ENCODE data around the gene THRAP3. TPM values are rescaled to one million over a fixed set of nuclear protein-coding genes. Genes with fewer than 3 reads are reported as not detected.

The THRAP3 gene
- total RNA-seq, 1 experiment from 2014 or later: 97.5 TPM

DNA sequence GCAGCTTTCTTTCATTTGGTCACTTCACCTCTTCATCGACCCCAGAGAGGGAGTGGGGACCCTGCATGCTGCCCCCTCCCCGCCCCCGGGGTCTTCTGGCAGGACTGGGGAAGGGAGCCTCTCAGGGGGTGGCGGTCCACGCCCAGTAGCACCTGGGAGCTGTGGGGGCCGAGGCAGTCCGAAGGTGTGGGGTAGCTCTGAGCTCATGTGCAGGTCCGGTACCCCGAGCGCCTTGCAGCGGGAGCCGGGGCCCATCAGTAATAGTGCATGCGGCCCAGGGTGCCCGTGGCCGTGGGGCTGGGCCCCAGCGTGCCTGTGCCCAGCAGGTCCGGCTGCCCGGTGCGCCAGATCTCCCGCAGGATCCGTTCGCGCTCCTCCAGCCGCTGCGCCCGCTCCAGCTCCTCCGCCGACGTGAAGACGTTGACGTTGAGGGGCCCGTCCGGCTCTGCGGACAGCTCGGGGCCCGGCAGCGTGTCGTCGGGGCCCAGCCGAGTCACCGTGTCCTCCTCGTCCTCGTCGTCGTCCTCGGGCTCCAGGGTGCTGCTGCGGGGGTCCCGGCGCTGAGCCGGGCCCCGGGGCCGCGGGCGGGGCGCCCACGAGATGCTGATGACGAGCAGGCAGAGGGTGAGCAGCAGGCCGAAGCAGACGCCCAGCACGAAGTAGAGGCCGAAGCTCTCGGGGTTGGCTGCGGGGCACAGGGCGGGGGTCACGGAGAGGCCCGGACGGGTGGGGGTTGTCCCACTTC lies 98.0 kb downstream of the THRAP3 start:
- CTCF ChIA-PET: no interaction called here
- no peak for DNase-seq
- intact Hi-C loops (cut with micrococcal nuclease; ENCODE audit: unreplicated experiment): no loop called here
- Mint-ChIP-seq H3K9me3 (ENCODE audit: low read depth, unreplicated experiment) (no peaks in the 10 kb centered on the region), H3K27ac (ENCODE audit: unreplicated experiment) (peak overlapping the region; percentile 42), H3K36me3 (ENCODE audit: insufficient read depth, unreplicated experiment) (peaks cover 51% of the 10 kb centered on the region), H3K4me1 (ENCODE audit: low read depth, unreplicated experiment) (peaks cover 14% of the 10 kb centered on the region), H3K27me3 (ENCODE audit: unreplicated experiment) (no peaks in the 10 kb centered on the region), H3K4me3 (ENCODE audit: low read depth, unreplicated experiment) (peak overlapping the region; percentile 76)
- TF ChIP-seq, protein P1, sequence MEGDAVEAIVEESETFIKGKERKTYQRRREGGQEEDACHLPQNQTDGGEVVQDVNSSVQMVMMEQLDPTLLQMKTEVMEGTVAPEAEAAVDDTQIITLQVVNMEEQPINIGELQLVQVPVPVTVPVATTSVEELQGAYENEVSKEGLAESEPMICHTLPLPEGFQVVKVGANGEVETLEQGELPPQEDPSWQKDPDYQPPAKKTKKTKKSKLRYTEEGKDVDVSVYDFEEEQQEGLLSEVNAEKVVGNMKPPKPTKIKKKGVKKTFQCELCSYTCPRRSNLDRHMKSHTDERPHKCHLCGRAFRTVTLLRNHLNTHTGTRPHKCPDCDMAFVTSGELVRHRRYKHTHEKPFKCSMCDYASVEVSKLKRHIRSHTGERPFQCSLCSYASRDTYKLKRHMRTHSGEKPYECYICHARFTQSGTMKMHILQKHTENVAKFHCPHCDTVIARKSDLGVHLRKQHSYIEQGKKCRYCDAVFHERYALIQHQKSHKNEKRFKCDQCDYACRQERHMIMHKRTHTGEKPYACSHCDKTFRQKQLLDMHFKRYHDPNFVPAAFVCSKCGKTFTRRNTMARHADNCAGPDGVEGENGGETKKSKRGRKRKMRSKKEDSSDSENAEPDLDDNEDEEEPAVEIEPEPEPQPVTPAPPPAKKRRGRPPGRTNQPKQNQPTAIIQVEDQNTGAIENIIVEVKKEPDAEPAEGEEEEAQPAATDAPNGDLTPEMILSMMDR (IDR thresholded peaks at IDR 0.05; ENCODE audit: unreplicated experiment): no peak
- no TSS peak for BruUV-seq (replicated peaks)

DNA sequence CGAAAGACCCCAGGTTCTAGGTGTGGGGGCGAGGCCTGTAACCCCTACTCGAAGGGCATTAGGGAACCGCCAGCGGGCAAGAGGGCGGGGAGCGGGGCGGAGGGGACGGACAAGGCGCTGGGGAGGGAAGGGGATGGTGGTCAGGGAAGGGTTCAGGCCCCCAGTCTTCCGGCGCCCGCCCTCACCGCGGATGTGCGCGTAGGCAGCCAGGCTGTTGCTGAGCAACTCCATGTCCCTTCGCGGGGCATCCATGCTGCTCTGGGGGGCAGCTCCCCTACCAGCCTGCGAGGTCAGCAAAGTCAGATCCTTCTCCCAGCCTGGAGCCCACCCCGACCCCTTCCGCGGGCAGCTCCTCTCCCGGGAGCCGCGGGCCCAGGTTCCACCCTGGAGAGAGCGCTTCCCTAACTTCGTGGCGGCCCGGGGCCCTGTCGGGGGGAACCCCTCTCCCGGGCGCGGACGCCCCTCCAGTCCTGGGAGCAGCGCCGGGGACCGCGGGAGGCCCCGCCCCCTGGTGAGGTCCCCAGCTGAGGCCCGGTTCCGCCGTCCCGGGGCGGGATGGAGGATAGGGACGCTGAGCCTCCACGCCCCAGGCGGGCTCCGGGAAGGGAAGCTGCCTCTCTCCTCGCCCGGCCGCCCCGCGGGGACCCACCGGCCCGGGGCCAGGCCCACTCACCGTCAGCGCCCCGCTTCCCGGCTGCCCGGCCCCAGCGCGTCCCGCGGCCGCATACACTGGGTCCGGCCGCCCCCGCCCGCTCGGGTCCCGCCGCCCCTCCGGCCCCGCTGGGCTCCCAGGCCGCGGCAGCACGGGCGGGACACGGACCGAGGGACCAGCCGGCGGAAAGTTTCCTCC lies 98.8 kb downstream of the THRAP3 start:
- Mint-ChIP-seq H3K36me3 (ENCODE audit: insufficient read depth, unreplicated experiment) (peaks cover 51% of the 10 kb centered on the region), H3K27me3 (ENCODE audit: unreplicated experiment) (no peaks in the 10 kb centered on the region), H3K27ac (ENCODE audit: unreplicated experiment) (no peak overlapping the region), H3K4me1 (ENCODE audit: low read depth, unreplicated experiment) (peaks cover 14% of the 10 kb centered on the region), H3K4me3 (ENCODE audit: low read depth, unreplicated experiment) (peak overlapping the region; percentile 76), H3K9me3 (ENCODE audit: low read depth, unreplicated experiment) (no peaks in the 10 kb centered on the region)
- DNase-seq: peak; percentile 29
- intact Hi-C loops (cut with micrococcal nuclease; ENCODE audit: unreplicated experiment): no loop called here
- CTCF ChIA-PET: interaction anchor here (1.6 kb wide), 3 partner anchors 20 to 46 kb away, joined by 6 to 12 read pairs (median 8); no protein-coding TSS in a partner anchor
- TF ChIP-seq, protein P1 (IDR thresholded peaks at IDR 0.05; ENCODE audit: unreplicated experiment): no peak
- BruUV-seq (replicated peaks): no TSS peak

- CTCF ChIA-PET: interaction anchor here (0.8 to 1.6 kb wide), 4 partner anchors 19 to 63 kb away, joined by 3 to 12 read pairs (median 7); no protein-coding TSS in a partner anchor
- intact Hi-C loops (cut with micrococcal nuclease; ENCODE audit: unreplicated experiment): no loop called here
- H3K27ac Mint-ChIP-seq (ENCODE audit: unreplicated experiment): peak within 1 kb of the TSS; percentile 68
- DNase-seq: peak; percentile 73
- peaks cover 51% of the 10 kb centered on the region for H3K36me3 Mint-ChIP-seq (ENCODE audit: insufficient read depth, unreplicated experiment)
- no peaks in the 10 kb centered on the region for H3K27me3 Mint-ChIP-seq (ENCODE audit: unreplicated experiment)
- BruUV-seq (replicated peaks): no TSS peak
- peak within 1 kb of the TSS; percentile 76 for H3K4me3 Mint-ChIP-seq (ENCODE audit: low read depth, unreplicated experiment)
- H3K4me1 Mint-ChIP-seq (ENCODE audit: low read depth, unreplicated experiment): peaks cover 14% of the 10 kb centered on the region
- TF ChIP-seq, protein P1 (IDR thresholded peaks at IDR 0.05; ENCODE audit: unreplicated experiment): no peak
- H3K9me3 Mint-ChIP-seq (ENCODE audit: low read depth, unreplicated experiment): no peaks in the 10 kb centered on the region
Measured at GRCh38 chr1:36323636-36324352, 99.6 kb downstream of the THRAP3 start, which contains the start of gene EVA1B. Gene EVA1B, minus strand, starts transcription at chr1:36323645. Its CDS starts 608 bp downstream, at chr1:36323037.

DNA sequence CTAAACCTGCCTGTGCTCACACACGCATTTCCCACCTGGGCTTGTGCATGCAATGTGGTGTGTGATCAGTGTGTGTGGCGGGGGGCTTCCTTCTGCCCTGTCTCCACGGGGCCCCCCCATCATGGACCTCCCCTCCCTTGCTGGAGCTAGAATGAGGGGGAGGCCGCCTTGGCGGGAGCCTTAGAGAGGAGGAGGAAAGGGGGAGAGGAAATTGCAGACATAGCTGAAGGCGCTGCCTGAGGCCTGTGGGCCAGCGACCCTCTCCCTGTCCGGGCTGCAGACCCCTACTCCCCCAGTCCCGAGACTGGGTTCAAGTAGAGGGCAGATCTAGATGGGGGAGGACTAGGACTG lies 100.1 kb downstream of the THRAP3 start:
- TF ChIP-seq, protein P1 (IDR thresholded peaks at IDR 0.05; ENCODE audit: unreplicated experiment): no peak
- peaks cover 14% of the 10 kb centered on the region for H3K4me1 Mint-ChIP-seq (ENCODE audit: low read depth, unreplicated experiment)
- intact Hi-C loops (cut with micrococcal nuclease; ENCODE audit: unreplicated experiment): no loop called here
- no peaks in the 10 kb centered on the region for H3K9me3 Mint-ChIP-seq (ENCODE audit: low read depth, unreplicated experiment)
- no peaks in the 10 kb centered on the region for H3K27me3 Mint-ChIP-seq (ENCODE audit: unreplicated experiment)
- H3K36me3 Mint-ChIP-seq (ENCODE audit: insufficient read depth, unreplicated experiment): peaks cover 51% of the 10 kb centered on the region
- DNase-seq: no peak
- H3K4me3 Mint-ChIP-seq (ENCODE audit: low read depth, unreplicated experiment): peak overlapping the region; percentile 76
- H3K27ac Mint-ChIP-seq (ENCODE audit: unreplicated experiment): peak overlapping the region; percentile 68
- no TSS peak for BruUV-seq (replicated peaks)
- CTCF ChIA-PET: interaction anchor here (0.8 to 1.6 kb wide), 4 partner anchors 18 to 62 kb away, joined by 3 to 12 read pairs (median 7); no protein-coding TSS in a partner anchor

Data from Calu3 (cell line).